Suprapubic skin (tissue), 4 donors: Measurements from ENCODE around the gene TMTC2.

Source experiments
- CTCF ChIP-seq, 2 donors: fragments of 200-600 bp in 1 of 2; fragments of 450-650 bp in 1 of 2; sonication (generic) in 1 of 2; IDR thresholded peaks; one replicate each; pipeline ENCODE4 v1.5.1; 2016 to 2019; ENCODE audit warnings: antibody characterized with exemption in 2 of 2, mild to moderate bottlenecking in 1 of 2, moderate library complexity in 1 of 2
- EP300 ChIP-seq: sonication (generic); formaldehyde crosslinking; IDR thresholded peaks from one replicate; pipeline ENCODE4 v1.6.1; 2017; ENCODE audit warnings: antibody characterized with exemption
- POLR2A ChIP-seq, 2 donors: fragments of 450-650 bp; IDR thresholded peaks; one replicate each; pipeline ENCODE4 v1.6.1; 2017; ENCODE audit warnings: antibody characterized with exemption in 2 of 2, mild to moderate bottlenecking in 2 of 2, moderate library complexity in 2 of 2
- POLR2AphosphoS5 ChIP-seq, 3 donors: sonication (generic); formaldehyde crosslinking; IDR thresholded peaks; one replicate each; pipeline ENCODE4 v1.6.1; 2017; ENCODE audit warnings: antibody characterized with exemption in 3 of 3

GRCh38 chr12:82942991-82943401 lies 256.3 kb downstream of the TMTC2 start:
- TF ChIP-seq EP300 = no peak
- TF ChIP-seq CTCF (IDR thresholded peaks at IDR 0.05) = no peak
- no peak for TF ChIP-seq POLR2A (IDR thresholded peaks at IDR 0.05)
- TF ChIP-seq POLR2AphosphoS5 (IDR thresholded peaks at IDR 0.05) = no peak
